RWPE2 (cell line): ENCODE measurements around the gene ZNF626.
A peak's percentile ranks its signal among the peaks of the same experiment; 100 is the strongest.
"Not testable (repeated sequence)": the region's sequence is repeated elsewhere in the genome, so short reads cannot be mapped to it uniquely, and the experiment has no call there.

Experiments used
- ATAC-seq: fragments of 200-7000 bp; cut with Tn5 transposase; 3 replicates; pipeline ENCODE4 v1.9.1; 2021; ENCODE audit warnings: low read depth
- DNase-seq: peaks from one replicate; pipeline ENCODE4 v3.0.0-alpha.2; 2020; ENCODE audit warnings: low spot score
- H3K27ac ChIP-seq: fragments of 450-650 bp; 2 replicates; pipeline ENCODE4 v1.5.1; 2017; ENCODE audit warnings: mild to moderate bottlenecking; ENCODE audit not compliant: poor library complexity, severe bottlenecking
- H3K27me3 ChIP-seq: fragments of 250-450 bp; sonication (Bioruptor Pico); 2 replicates; pipeline ENCODE4 v1.5.1; 2021; ENCODE audit warnings: mild to moderate bottlenecking, moderate library complexity; ENCODE audit not compliant: insufficient read depth, poor library complexity, severe bottlenecking
- H3K36me3 ChIP-seq: fragments of 250-450 bp; sonication (Bioruptor Pico); 2 replicates; pipeline ENCODE4 v1.5.1; 2020; ENCODE audit warnings: low read depth, mild to moderate bottlenecking, moderate library complexity
- H3K4me1 ChIP-seq: fragments of 250-450 bp; sonication (Bioruptor Pico); 2 replicates; pipeline ENCODE4 v1.5.1; 2021; ENCODE audit warnings: mild to moderate bottlenecking, moderate library complexity; ENCODE audit not compliant: insufficient read depth, poor library complexity, severe bottlenecking
- H3K4me3 ChIP-seq: fragments of 250-450 bp; sonication (Bioruptor Pico); 2 replicates; pipeline ENCODE4 v1.5.1; 2021; ENCODE audit warnings: mild to moderate bottlenecking, moderate library complexity; ENCODE audit not compliant: severe bottlenecking
- H3K9me3 ChIP-seq: fragments of 250-450 bp; sonication (Bioruptor Pico); 2 replicates; pipeline ENCODE4 v1.5.1; 2021; ENCODE audit warnings: mild to moderate bottlenecking, moderate library complexity; ENCODE audit not compliant: severe bottlenecking
- CTCF ChIP-seq: fragments of 450-650 bp; IDR thresholded peaks from one replicate; pipeline ENCODE4 v1.5.1; 2017; ENCODE audit warnings: mild to moderate bottlenecking, moderate library complexity; ENCODE audit not compliant: poor library complexity, severe bottlenecking

The ZNF626 gene

GRCh38 chr19:20661150-20661819 lies at the start of gene ZNF626:
Gene ZNF626, minus strand, starts transcription at chr19:20661571. Its CDS starts 125 bp downstream, at chr19:20661446.
- no peaks in the 10 kb centered on the region for H3K36me3 ChIP-seq
- H3K4me1 ChIP-seq: no peaks in the 10 kb centered on the region
- no peak within 1 kb of the TSS for H3K27ac ChIP-seq
- peak; percentile 58 for ATAC-seq
- DNase-seq: peak; percentile 60
- no peak for TF ChIP-seq CTCF
- H3K9me3 ChIP-seq: no peaks in the 10 kb centered on the region
- peak within 1 kb of the TSS; percentile 21 for H3K4me3 ChIP-seq
- no peaks in the 10 kb centered on the region for H3K27me3 ChIP-seq

GRCh38 chr19:20669263-20669662 lies 7.9 kb upstream of the ZNF626 start:
- no peak for ATAC-seq

GRCh38 chr19:20667281-20667680 lies 5.9 kb upstream of the ZNF626 start:
- ATAC-seq: no peak
- no peaks in the 10 kb centered on the region for H3K27me3 ChIP-seq
- no peak for TF ChIP-seq CTCF
- H3K27ac ChIP-seq: no peak overlapping the region
- DNase-seq: no peak
- no peaks in the 10 kb centered on the region for H3K36me3 ChIP-seq
- no peaks in the 10 kb centered on the region for H3K4me1 ChIP-seq
- peaks cover 5% of the 10 kb centered on the region for H3K9me3 ChIP-seq
- H3K4me3 ChIP-seq: no peak overlapping the region

More at GRCh38 chr19:20669263-20669662, 7.9 kb upstream of the ZNF626 start:
- H3K4me1 ChIP-seq: no peaks in the 10 kb centered on the region
- no peak overlapping the region for H3K4me3 ChIP-seq
- no peaks in the 10 kb centered on the region for H3K27me3 ChIP-seq
- peaks cover 5% of the 10 kb centered on the region for H3K9me3 ChIP-seq
- TF ChIP-seq CTCF: no peak
- no peak overlapping the region for H3K27ac ChIP-seq
- H3K36me3 ChIP-seq: no peaks in the 10 kb centered on the region
- DNase-seq: no peak

DNA sequence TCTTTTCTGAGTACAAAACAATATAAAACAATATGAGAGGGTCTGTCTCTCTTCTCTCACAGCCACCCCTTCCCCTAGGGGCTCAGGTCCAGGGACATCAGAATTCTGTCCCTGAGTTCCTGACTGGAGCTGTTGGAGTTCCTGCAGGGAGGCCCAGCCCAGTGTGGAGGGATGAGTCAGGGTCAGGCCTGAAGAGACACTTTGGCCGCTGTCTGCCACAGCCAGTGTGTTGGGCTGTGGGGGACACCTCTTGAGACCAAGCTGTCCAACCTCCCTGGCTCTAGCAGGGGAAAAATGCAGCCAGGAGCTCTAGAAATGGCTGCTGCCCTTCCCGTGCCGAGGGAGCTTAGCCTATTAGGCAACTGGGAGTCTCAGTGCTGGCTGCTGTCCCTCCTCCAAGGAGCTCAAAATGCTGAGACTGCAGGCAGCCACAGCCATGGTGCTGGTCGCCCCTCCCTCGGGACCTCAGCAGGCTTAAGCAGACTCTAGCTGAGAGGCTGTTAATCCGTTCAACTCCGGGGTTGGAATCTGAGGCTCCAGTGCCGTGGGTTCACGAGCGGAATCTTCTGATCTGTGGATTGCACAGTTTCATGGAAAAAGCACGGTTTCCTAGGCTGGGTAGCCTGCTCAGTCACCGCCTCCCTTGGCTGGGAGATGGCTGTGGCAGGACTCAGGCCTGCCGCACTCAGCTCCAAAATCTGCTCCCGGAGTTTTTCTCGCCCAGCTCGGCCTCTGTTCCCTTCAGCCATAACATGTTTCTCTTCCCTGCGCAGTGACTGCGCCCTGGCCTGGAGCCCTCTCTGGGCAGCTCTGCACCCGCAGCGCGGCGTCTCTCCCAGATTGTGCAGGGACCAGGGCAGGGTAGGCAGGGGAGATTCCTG lies 3.8 kb upstream of the ZNF626 start:
- no peak for TF ChIP-seq CTCF
- Histone ChIP-seq H3K4me3 (no peak overlapping the region), H3K27ac (no peak overlapping the region), H3K4me1 (no peaks in the 10 kb centered on the region), H3K36me3 (no peaks in the 10 kb centered on the region), H3K9me3 (peaks cover 5% of the 10 kb centered on the region), H3K27me3 (no peaks in the 10 kb centered on the region)
- DNase-seq (no peak), ATAC-seq (no peak)

GRCh38 chr19:20664475-20664874 lies 3.1 kb upstream of the ZNF626 start:
- not testable (repeated sequence) for H3K27me3 ChIP-seq, H3K4me1 ChIP-seq, H3K36me3 ChIP-seq, ATAC-seq, H3K27ac ChIP-seq, H3K4me3 ChIP-seq, H3K9me3 ChIP-seq, DNase-seq
